CD14-positive monocyte (primary cell): ENCODE measurements around the gene CSRNP2. TPM values are rescaled to one million over a fixed set of nuclear protein-coding genes. Genes with fewer than 3 reads are reported as not detected.

ENCODE experiments used
- DNase-seq, 3 donors: peaks; one replicate each; pipeline ENCODE4 v3.0.0-alpha.2; 2011 to 2022
- H2AFZ ChIP-seq: 2 replicates; pipeline ENCODE4 v1.6.0; 2012; ENCODE audit warnings: mild to moderate bottlenecking, low read depth, low read length, inconsistent platforms; ENCODE audit not compliant: insufficient read depth, poor library complexity, severe bottlenecking
- H3K27ac ChIP-seq, 2 donors: 1 replicate in 1 of 2; 2 replicates in 1 of 2; pipeline ENCODE4 v1.5.1; 2012 to 2013; ENCODE audit warnings: low read length in 2 of 2, control low read depth in 1 of 2, inconsistent platforms in 1 of 2, low read depth in 1 of 2, mild to moderate bottlenecking in 1 of 2
- H3K27me3 ChIP-seq, 2 donors: one replicate each; pipeline versions ENCODE4 v1.6.0 to v1.6.1; 2011 to 2013; ENCODE audit warnings: low read length in 2 of 2; ENCODE audit not compliant: control insufficient read depth in 2 of 2, insufficient read depth in 2 of 2
- H3K36me3 ChIP-seq, 2 donors: replicated peaks in 1 of 2; 1 replicate in 1 of 2; 2 replicates in 1 of 2; pipeline versions ENCODE4 v1.5.1 to v1.6.1; 2012 to 2013; ENCODE audit warnings: low read length in 2 of 2, control low read depth in 1 of 2, inconsistent platforms in 1 of 2, mild to moderate bottlenecking in 1 of 2; ENCODE audit not compliant: insufficient read depth in 2 of 2, control insufficient read depth in 1 of 2
- H3K4me1 ChIP-seq, 2 donors: 1 replicate in 1 of 2; 2 replicates in 1 of 2; pipeline versions ENCODE4 v1.5.1 to v1.6.1; 2012 to 2013; ENCODE audit warnings: low read length in 2 of 2, control low read depth in 1 of 2, inconsistent platforms in 1 of 2, mild to moderate bottlenecking in 1 of 2, moderate library complexity in 1 of 2; ENCODE audit not compliant: insufficient read depth in 2 of 2, control insufficient read depth in 1 of 2
- H3K4me2 ChIP-seq: replicated peaks from 2 replicates; pipeline ENCODE3; 2012; ENCODE audit warnings: low read length, moderate library complexity, mild to moderate bottlenecking; ENCODE audit not compliant: poor library complexity, severe bottlenecking; ENCODE audit errors: extremely low read depth
- H3K4me3 ChIP-seq, 3 experiments: fragments of 200-600 bp in 1 of 3; sonication (generic) in 1 of 3; replicated peaks in 1 of 3; 1 replicate in 2 of 3; 2 replicates in 1 of 3; pipeline ENCODE4 v1.5.1; 2011 to 2013; ENCODE audit warnings: low read length in 3 of 3, mild to moderate bottlenecking in 3 of 3, control low read depth in 2 of 3, low read depth in 2 of 3, inconsistent platforms in 1 of 3, moderate library complexity in 1 of 3
- H3K79me2 ChIP-seq: 2 replicates; pipeline ENCODE4 v1.6.0; 2012; ENCODE audit warnings: mild to moderate bottlenecking, control low read depth, inconsistent platforms, low read length, moderate library complexity; ENCODE audit not compliant: insufficient read depth
- H3K9ac ChIP-seq: 2 replicates; pipeline ENCODE4 v1.6.0; 2017; ENCODE audit warnings: low read length, mild to moderate bottlenecking; ENCODE audit not compliant: insufficient read depth, poor library complexity, severe bottlenecking
- H3K9me3 ChIP-seq, 2 donors: replicated peaks in 1 of 2; 1 replicate in 1 of 2; 2 replicates in 1 of 2; pipeline versions ENCODE4 v1.5.1 to v1.6.1; 2012 to 2013; ENCODE audit warnings: low read length in 2 of 2, control low read depth in 1 of 2; ENCODE audit not compliant: control insufficient read depth in 1 of 2, insufficient read depth in 1 of 2
- H4K20me1 ChIP-seq: 2 replicates; pipeline ENCODE4 v1.6.0; 2012; ENCODE audit warnings: mild to moderate bottlenecking, low read length, control low read depth, moderate library complexity; ENCODE audit not compliant: insufficient read depth
- H3K27ac Mint-ChIP-seq, 7 donors: one replicate each; pipeline ENCODE4 v1.8.0; 2020; ENCODE audit warnings: mild to moderate bottlenecking in 7 of 7, mixed read lengths in 7 of 7, moderate library complexity in 6 of 7, inconsistent platforms in 2 of 7
- H3K27me3 Mint-ChIP-seq, 3 donors: one replicate each; pipeline ENCODE4 v1.8.0; 2021 to 2022; ENCODE audit warnings: low read depth in 3 of 3, mild to moderate bottlenecking in 3 of 3, mixed read lengths in 3 of 3, moderate library complexity in 3 of 3, inconsistent platforms in 1 of 3
- H3K36me3 Mint-ChIP-seq, 2 donors: one replicate each; pipeline ENCODE4 v1.8.0; 2020; ENCODE audit warnings: mixed read lengths in 2 of 2, inconsistent platforms in 1 of 2, mild to moderate bottlenecking in 1 of 2
- H3K4me1 Mint-ChIP-seq: one replicate; pipeline ENCODE4 v1.8.0; 2020; ENCODE audit warnings: mild to moderate bottlenecking, mixed read lengths
- H3K4me3 Mint-ChIP-seq, 2 donors: one replicate each; pipeline ENCODE4 v1.8.0; 2020; ENCODE audit warnings: mild to moderate bottlenecking in 2 of 2, mixed read lengths in 2 of 2, moderate library complexity in 1 of 2
- H3K9me3 Mint-ChIP-seq, 7 donors: one replicate each; pipeline ENCODE4 v1.8.0; 2020 to 2022; ENCODE audit warnings: mixed read lengths in 7 of 7, mild to moderate bottlenecking in 6 of 7, moderate library complexity in 6 of 7, inconsistent platforms in 2 of 7
- WGBS: methylation state at CpG from one replicate; pipeline ENCODE4 v1.1.5; 2013; ENCODE audit warnings: missing lambda C conversion rate; ENCODE audit not compliant: insufficient coverage; 5-methylcytosine and 5-hydroxymethylcytosine counted together
- intact Hi-C, 2 donors: fragments of 100-400 bp; cut with micrococcal nuclease; formaldehyde crosslinking; loops; one replicate each; pipeline versions ENCODE4 v1.15.0 to v1.15.1; 2023
- polyA plus RNA-seq, 3 donors: library from polyadenylated mRNA; depleted of rRNA in 1 of 3; unstranded in 2 of 3; stranded (reverse) in 1 of 3; fragments of 300-500 nt in 2 of 3; fragments of >200 nt in 1 of 3; fragmentation: Illumina TruSeq in 2 of 3; gene quantifications; 1 replicate in 2 of 3; 2 replicates in 1 of 3; pipeline ENCODE4 v1.2.3, GENCODE V29; 2012 to 2021
- TF ChIP-seq, protein P1 (sequence below): fragments of 200-600 bp; IDR thresholded peaks from one replicate; pipeline ENCODE4 v1.8.0; 2022; ENCODE audit warnings: antibody characterized with exemption, mild to moderate bottlenecking

Gene CSRNP2
- polyA plus RNA-seq, 3 donors, result 1.7 to 8.0 (median 2.6) TPM

- Mint-ChIP-seq H3K27me3 (peaks cover 0 to 2% (median 2%) of the 10 kb centered on the region in 3 donors), H3K4me1 (peaks cover 46% of the 10 kb centered on the region)
- intact Hi-C loops, result loop anchor here in 1 of 2 donors (5.0 kb wide), 1 partner anchor 93 kb away; a partner anchor contains a TSS
These were observed 63.5 kb downstream of the CSRNP2 start for GRCh38 chr12:51019927-51020326.

DNA sequence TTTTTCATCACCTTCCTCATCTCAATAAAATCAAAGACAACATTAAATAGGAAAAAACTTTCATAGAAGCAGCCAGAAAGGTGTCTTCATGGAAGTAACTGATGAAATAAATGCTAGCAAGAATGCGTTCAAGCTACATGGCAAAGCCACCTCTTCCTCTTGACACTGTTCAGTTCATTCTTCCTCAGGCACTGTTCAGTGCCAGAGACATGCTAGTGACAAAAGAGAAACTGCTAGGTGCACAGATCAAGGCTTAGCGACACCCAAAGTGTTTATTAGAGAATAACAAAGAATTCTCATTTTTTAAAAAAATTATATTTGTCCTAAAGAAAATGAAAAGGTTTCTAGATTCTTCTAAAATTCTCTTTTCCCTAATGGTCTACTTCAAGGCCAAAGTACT lies 64.4 kb downstream of the CSRNP2 start:
- no peaks in the 10 kb centered on the region for H3K9me3 ChIP-seq
- peaks cover 31 to 42% of the 10 kb centered on the region in 2 donors for H3K4me1 ChIP-seq
- H3K4me3 Mint-ChIP-seq, result no peak overlapping the region
- no peaks in the 10 kb centered on the region for H3K27me3 ChIP-seq
- H3K9ac ChIP-seq, result no peak overlapping the region
- H3K36me3 ChIP-seq, result no peaks in the 10 kb centered on the region
- H3K36me3 Mint-ChIP-seq, result peaks cover 2 to 7% of the 10 kb centered on the region in 2 donors
- peaks cover 79% of the 10 kb centered on the region for H4K20me1 ChIP-seq
- no peak overlapping the region for H3K4me2 ChIP-seq
- WGBS, result no CpG with 5 or more reads among the region's 2 CpGs
- H3K27ac Mint-ChIP-seq, result no peak overlapping the region
- DNase-seq, result no peak
- H3K27me3 Mint-ChIP-seq, result peaks cover 0 to 2% (median 2%) of the 10 kb centered on the region in 3 donors
- TF ChIP-seq, protein P1, sequence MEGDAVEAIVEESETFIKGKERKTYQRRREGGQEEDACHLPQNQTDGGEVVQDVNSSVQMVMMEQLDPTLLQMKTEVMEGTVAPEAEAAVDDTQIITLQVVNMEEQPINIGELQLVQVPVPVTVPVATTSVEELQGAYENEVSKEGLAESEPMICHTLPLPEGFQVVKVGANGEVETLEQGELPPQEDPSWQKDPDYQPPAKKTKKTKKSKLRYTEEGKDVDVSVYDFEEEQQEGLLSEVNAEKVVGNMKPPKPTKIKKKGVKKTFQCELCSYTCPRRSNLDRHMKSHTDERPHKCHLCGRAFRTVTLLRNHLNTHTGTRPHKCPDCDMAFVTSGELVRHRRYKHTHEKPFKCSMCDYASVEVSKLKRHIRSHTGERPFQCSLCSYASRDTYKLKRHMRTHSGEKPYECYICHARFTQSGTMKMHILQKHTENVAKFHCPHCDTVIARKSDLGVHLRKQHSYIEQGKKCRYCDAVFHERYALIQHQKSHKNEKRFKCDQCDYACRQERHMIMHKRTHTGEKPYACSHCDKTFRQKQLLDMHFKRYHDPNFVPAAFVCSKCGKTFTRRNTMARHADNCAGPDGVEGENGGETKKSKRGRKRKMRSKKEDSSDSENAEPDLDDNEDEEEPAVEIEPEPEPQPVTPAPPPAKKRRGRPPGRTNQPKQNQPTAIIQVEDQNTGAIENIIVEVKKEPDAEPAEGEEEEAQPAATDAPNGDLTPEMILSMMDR, result no peak
- peak overlapping the region in 1 of 2 donors; percentile 14 for H3K27ac ChIP-seq
- no peaks in the 10 kb centered on the region for H3K9me3 Mint-ChIP-seq
- peaks cover 36% of the 10 kb centered on the region for H3K4me1 Mint-ChIP-seq
- H3K4me3 ChIP-seq, result no peak overlapping the region
- intact Hi-C loops, result no loop called here
- no peak overlapping the region for H2AFZ ChIP-seq
- H3K79me2 ChIP-seq, result peaks cover 100% of the 10 kb centered on the region

More at GRCh38 chr12:51019927-51020326, 63.5 kb downstream of the CSRNP2 start:
- no peak overlapping the region for H3K4me3 Mint-ChIP-seq
- peak overlapping the region in 1 of 2 donors; percentile 36 for H3K27ac ChIP-seq
- no peaks in the 10 kb centered on the region for H3K9me3 ChIP-seq
- peaks cover 94% of the 10 kb centered on the region for H3K79me2 ChIP-seq
- TF ChIP-seq, protein P1, result no peak
- no peak overlapping the region for H3K9ac ChIP-seq
- no peaks in the 10 kb centered on the region for H3K9me3 Mint-ChIP-seq
- no CpG with 5 or more reads among the region's 2 CpGs for WGBS
- no peaks in the 10 kb centered on the region for H3K36me3 ChIP-seq
- no peak overlapping the region for H3K4me3 ChIP-seq
- H3K4me1 ChIP-seq, result peaks cover 40 to 52% of the 10 kb centered on the region in 2 donors
- peaks cover 71% of the 10 kb centered on the region for H4K20me1 ChIP-seq
- no peak for DNase-seq
- H3K36me3 Mint-ChIP-seq, result peaks cover 2 to 7% of the 10 kb centered on the region in 2 donors
- H3K27ac Mint-ChIP-seq, result peak overlapping the region in 1 of 7 donors; percentile 18
- H2AFZ ChIP-seq, result no peak overlapping the region
- no peak overlapping the region for H3K4me2 ChIP-seq
- H3K27me3 ChIP-seq, result no peaks in the 10 kb centered on the region
